ENCODE results near the gene RBM25. TPM values are rescaled to one million over a fixed set of nuclear protein-coding genes. Genes with fewer than 3 reads are reported as not detected.
"Not testable (repeated sequence)": the region's sequence is repeated elsewhere in the genome, so short reads cannot be mapped to it uniquely, and the experiment has no call there.

Gene RBM25
- total RNA-seq, 2 experiments from 2014 or later: 89.5 to 95.1 TPM

DNA sequence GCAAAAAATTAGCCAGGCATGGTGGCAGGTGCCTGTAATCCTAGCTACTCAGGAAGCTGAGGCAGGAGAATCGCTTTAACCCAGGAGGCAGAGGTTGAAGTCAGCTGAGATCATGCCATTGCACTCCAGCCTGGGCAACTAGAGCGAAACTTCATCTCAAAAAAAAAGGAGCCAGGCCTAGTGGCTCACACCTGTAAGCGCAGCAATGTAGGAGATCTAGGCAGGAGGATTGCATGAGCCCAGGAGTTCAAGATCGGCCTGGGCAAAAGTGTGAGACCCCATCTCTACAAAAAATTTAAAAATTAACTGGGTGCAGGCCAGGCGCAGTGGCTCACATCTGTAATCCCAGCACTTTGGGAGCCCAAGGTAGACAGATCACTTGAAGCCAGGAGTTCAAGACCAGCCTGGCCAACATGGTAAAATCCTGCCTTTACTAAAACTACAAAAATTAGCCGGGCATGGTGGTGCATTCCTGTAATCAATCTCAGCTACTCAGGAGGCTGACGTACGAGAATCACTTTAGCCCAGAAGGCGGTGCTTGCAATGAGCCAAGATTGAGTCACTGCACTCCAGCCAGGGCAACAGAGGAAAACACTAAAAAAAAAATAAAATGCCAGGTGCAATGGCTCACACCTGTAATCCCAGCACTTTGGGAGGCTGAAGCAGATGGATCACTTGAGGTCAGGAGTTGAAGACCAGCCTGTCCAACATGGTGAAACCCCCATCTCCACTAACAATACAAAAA, 21.5 kb upstream of the RBM25 start:
- ATAC-seq; H3K9me3 Mint-ChIP-seq (ENCODE audit: insufficient read depth); DNase-seq; CTCF ChIA-PET; H3K27me3 Mint-ChIP-seq (ENCODE audit: low read depth); H3K4me1 Mint-ChIP-seq (ENCODE audit: low read depth); H3K36me3 Mint-ChIP-seq (ENCODE audit: low read depth); H3K4me3 Mint-ChIP-seq; H3K27ac Mint-ChIP-seq; POLR2A ChIA-PET: not testable (repeated sequence)

DNA sequence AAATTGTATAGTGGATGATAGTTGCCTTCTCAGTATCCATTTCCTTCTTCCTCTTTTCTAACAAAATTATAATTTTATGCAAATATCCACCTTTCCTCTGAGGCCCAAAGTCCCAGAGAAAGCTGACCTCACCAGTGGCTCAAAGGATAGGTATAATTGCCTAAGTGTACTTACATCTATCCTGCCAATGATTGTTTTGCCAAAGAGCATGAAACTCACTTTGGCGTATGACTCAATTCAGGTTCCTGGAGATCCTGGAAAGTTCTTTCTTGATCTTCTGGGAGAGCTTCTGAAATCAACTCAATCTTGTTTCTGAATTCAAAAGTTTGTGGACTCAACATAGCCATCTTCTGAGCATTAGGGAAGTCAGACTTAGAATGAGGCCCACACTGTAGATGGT, 10.5 kb upstream of the RBM25 start:
- DNase-seq: no peak
- no peak overlapping the region for H3K4me3 Mint-ChIP-seq
- H3K9me3 Mint-ChIP-seq (ENCODE audit: insufficient read depth): no peaks in the 10 kb centered on the region
- CTCF ChIA-PET: no interaction called here
- no peaks in the 10 kb centered on the region for H3K36me3 Mint-ChIP-seq (ENCODE audit: low read depth)
- H3K27me3 Mint-ChIP-seq (ENCODE audit: low read depth): no peaks in the 10 kb centered on the region
- POLR2A ChIA-PET: interaction anchor here (1.1 kb wide), 1 partner anchor 11 kb away, joined by 4 read pairs; the partner anchor contains the start of gene RBM25
- no peaks in the 10 kb centered on the region for H3K4me1 Mint-ChIP-seq (ENCODE audit: low read depth)
- no peak overlapping the region for H3K27ac Mint-ChIP-seq
- ATAC-seq: no peak

DNA sequence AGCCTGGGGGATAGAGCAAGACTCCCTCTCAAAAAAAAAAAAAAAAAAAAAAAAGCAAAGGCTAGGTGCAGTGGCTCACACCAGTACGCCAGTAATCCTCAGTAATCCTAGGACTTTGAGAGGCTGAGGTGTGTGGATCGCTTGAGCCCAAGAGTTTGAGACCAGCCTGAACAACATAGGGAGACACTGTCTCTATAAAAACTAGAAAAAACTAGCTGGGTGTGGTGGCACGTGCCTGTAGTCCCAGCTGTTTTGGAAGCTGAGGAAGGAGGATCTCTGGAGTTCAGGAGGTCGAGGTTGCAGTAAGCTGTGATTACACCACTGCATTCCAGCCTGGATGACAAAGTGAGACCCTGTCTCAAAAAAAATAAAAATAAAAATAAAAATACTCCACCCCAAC, 8.9 kb upstream of the RBM25 start:
- ChIA-PET CTCF (no interaction called here), POLR2A (interaction anchor here (1.0 kb wide), 1 partner anchor 8 kb away, joined by 3 read pairs; the partner anchor contains the start of gene RBM25)
- ATAC-seq: no peak
- no peak for DNase-seq
- Mint-ChIP-seq H3K9me3 (ENCODE audit: insufficient read depth) (no peaks in the 10 kb centered on the region), H3K4me1 (ENCODE audit: low read depth) (no peaks in the 10 kb centered on the region), H3K36me3 (ENCODE audit: low read depth) (no peaks in the 10 kb centered on the region), H3K27me3 (ENCODE audit: low read depth) (no peaks in the 10 kb centered on the region), H3K27ac (no peak overlapping the region), H3K4me3 (no peak overlapping the region)

DNA sequence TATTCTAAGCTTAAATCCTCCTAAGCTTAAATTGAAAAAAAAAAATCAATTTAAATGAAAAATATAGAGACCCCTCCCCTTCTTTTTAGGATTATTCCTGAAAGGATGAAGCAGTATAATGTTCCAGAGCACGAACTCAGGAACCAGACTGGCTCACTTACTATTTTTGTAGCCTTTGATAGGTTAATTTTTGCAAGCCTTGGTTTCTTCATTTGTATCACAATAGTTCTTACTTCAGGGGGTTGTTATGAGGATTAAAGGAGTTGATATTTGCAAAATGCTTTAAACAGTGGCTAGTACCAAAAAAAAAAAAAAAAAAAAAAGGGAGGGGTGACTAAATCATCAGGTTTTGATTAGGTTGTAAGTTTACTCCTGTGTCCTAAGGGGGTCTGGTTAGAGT, 3.1 kb upstream of the RBM25 start:
- peaks cover 8% of the 10 kb centered on the region for H3K36me3 Mint-ChIP-seq (ENCODE audit: low read depth)
- no peak overlapping the region for H3K4me3 Mint-ChIP-seq
- DNase-seq: no peak
- H3K9me3 Mint-ChIP-seq (ENCODE audit: insufficient read depth): no peaks in the 10 kb centered on the region
- ChIA-PET CTCF (no interaction called here), POLR2A (no interaction called here)
- no peak overlapping the region for H3K27ac Mint-ChIP-seq
- peaks cover 3% of the 10 kb centered on the region for H3K27me3 Mint-ChIP-seq (ENCODE audit: low read depth)
- peaks cover 15% of the 10 kb centered on the region for H3K4me1 Mint-ChIP-seq (ENCODE audit: low read depth)
- ATAC-seq: no peak

DNA sequence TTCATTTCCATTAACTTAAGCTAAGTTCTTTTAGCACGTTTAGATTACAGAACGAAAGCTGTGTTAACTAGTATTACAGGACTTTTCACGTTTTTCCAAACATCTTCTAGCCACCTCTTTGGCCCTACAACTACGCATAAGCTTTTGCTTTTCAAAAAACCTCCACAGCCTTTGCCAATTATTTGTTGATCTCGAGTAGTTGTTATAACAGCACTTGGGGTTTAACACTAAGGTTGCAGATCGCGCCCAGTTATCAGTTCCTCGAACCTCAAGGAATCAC, 450 bp upstream of the RBM25 start:
- CTCF ChIA-PET: interaction anchor here (0.8 to 2.1 kb wide), 4 partner anchors 30 to 544 kb away, joined by 3 to 10 read pairs (median 3); no protein-coding TSS in a partner anchor

DNA sequence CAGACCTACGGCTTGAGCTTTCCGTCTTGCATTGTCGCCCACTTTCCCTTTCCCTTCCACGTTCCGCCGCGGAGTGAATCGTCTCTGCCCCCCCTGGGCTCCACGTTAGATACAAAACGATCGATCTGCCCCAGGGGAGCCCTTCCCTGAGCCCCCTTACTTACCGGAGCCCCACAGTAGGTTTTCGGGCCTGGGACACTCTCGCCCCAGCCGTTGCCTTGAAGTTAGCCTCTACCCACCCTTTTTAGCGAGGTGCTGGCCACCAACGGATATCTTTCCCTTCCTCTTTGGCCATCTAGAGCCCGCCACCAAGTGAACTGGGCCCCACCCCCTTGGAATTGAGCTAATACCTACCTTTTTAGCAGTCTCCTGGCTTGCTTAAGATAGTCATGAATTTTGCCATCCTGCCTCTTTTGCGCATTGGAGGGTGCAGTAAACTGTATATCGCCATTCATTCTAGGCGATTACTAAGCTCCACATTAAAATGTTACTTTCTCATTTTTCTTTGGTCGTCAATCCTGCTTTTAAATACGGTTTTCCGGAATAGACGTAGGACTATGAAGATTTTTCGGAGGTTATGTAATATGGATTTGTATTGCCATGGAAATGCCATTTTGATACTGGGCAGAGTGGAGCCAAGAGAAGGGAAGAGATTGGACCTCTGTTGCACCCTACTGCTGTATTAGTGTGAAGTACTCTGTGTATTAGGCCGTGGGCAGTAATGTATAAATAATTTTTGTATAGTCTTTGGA, 764 bp downstream of the RBM25 start:
- DNase-seq (no peak), ATAC-seq (no peak)
- CTCF ChIA-PET: interaction anchor here (1.0 to 2.1 kb wide), 5 partner anchors 14 to 545 kb away, joined by 3 to 10 read pairs (median 3); partner anchors contain the start of gene ZFYVE1
- no peaks in the 10 kb centered on the region for H3K9me3 Mint-ChIP-seq (ENCODE audit: insufficient read depth)
- peaks cover 45% of the 10 kb centered on the region for H3K4me1 Mint-ChIP-seq (ENCODE audit: low read depth)
- POLR2A ChIA-PET: interaction anchor here (0.6 to 2.2 kb wide), 23 partner anchors 10 to 1889 kb away, joined by 3 to 13 read pairs (median 5); partner anchors contain the start of genes ACOT2, DCAF4, NUMB and PSEN1
- no peak overlapping the region for H3K27ac Mint-ChIP-seq
- peaks cover 32% of the 10 kb centered on the region for H3K36me3 Mint-ChIP-seq (ENCODE audit: low read depth)
- H3K4me3 Mint-ChIP-seq: no peak overlapping the region
- peaks cover 3% of the 10 kb centered on the region for H3K27me3 Mint-ChIP-seq (ENCODE audit: low read depth)

More for the DNA sequence above, 450 bp upstream of the RBM25 start:
- H3K27me3 Mint-ChIP-seq (ENCODE audit: low read depth): peaks cover 3% of the 10 kb centered on the region
- H3K4me1 Mint-ChIP-seq (ENCODE audit: low read depth): peaks cover 38% of the 10 kb centered on the region
- DNase-seq: no peak
- H3K27ac Mint-ChIP-seq: no peak overlapping the region
- H3K36me3 Mint-ChIP-seq (ENCODE audit: low read depth): peaks cover 26% of the 10 kb centered on the region
- H3K9me3 Mint-ChIP-seq (ENCODE audit: insufficient read depth): no peaks in the 10 kb centered on the region
- POLR2A ChIA-PET: interaction anchor here (0.7 to 2.2 kb wide), 20 partner anchors 8 to 696 kb away, joined by 3 to 13 read pairs (median 4); partner anchors contain the start of genes ACOT2, DCAF4, NUMB and PSEN1
- H3K4me3 Mint-ChIP-seq: no peak overlapping the region
- no peak for ATAC-seq

DNA sequence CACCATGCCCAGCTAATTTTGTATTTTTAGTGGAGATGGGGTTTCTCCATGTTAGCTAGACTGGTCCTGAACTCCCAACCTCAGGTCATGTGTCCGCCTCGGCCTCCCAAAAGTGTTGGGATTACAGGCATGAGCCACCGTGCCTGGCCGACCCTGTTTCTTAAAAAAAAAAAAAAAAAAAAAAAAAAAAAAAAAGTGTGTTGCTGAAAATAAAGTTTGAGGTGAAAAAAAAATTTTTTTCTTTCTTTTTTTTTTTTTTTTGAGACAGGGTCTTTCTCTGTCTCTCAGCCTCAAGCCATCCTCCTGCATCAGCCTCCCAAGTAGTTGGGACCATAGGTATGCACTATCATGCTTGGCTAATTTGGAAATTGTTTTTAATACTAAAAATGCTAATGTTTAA, 11.3 kb downstream of the RBM25 start:
- no peaks in the 10 kb centered on the region for H3K9me3 Mint-ChIP-seq (ENCODE audit: insufficient read depth)
- H3K27ac Mint-ChIP-seq: no peak overlapping the region
- POLR2A ChIA-PET: interaction anchor here (1.7 kb wide), 1 partner anchor 11 kb away, joined by 8 read pairs; the partner anchor contains the start of gene RBM25
- no peaks in the 10 kb centered on the region for H3K27me3 Mint-ChIP-seq (ENCODE audit: low read depth)
- ATAC-seq: no peak
- DNase-seq: no peak
- H3K4me1 Mint-ChIP-seq (ENCODE audit: low read depth): peaks cover 5% of the 10 kb centered on the region
- H3K36me3 Mint-ChIP-seq (ENCODE audit: low read depth): peaks cover 35% of the 10 kb centered on the region
- CTCF ChIA-PET: interaction anchor here (0.7 kb wide), 1 partner anchor 500 kb away, joined by 3 read pairs; the partner anchor contains the start of gene ACOT2
- no peak overlapping the region for H3K4me3 Mint-ChIP-seq

DNA sequence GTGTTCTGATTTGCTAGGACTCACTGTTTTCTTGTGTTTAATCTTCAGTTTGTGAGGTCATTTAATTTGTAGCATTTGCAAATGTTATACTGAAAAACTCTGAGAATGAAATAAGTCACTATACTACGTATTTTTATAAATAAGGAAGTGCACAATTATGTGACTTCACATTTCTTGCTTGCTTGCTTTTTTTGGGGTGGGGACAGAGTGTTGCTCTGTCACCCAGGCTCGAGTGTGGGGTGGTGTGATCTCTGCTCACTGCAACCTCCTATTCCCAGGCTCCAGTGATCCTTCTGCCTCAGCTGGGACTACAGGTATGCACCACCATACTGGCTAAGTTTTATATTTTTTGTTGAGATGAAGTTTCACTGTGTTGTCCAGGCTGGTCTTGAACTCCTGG, 32.7 kb downstream of the RBM25 start:
- POLR2A ChIA-PET: interaction anchor here (0.6 kb wide), 1 partner anchor 478 kb away, joined by 3 read pairs; the partner anchor contains the start of gene ACOT2
- DNase-seq (no peak), ATAC-seq (no peak)
- Mint-ChIP-seq H3K4me3 (no peak overlapping the region), H3K4me1 (ENCODE audit: low read depth) (no peaks in the 10 kb centered on the region), H3K36me3 (ENCODE audit: low read depth) (peaks cover 61% of the 10 kb centered on the region), H3K9me3 (ENCODE audit: insufficient read depth) (no peaks in the 10 kb centered on the region), H3K27me3 (ENCODE audit: low read depth) (no peaks in the 10 kb centered on the region), H3K27ac (no peak overlapping the region)
- CTCF ChIA-PET: interaction anchor here (1.9 kb wide), 1 partner anchor 11 kb away, joined by 6 read pairs; no protein-coding TSS in a partner anchor

DNA sequence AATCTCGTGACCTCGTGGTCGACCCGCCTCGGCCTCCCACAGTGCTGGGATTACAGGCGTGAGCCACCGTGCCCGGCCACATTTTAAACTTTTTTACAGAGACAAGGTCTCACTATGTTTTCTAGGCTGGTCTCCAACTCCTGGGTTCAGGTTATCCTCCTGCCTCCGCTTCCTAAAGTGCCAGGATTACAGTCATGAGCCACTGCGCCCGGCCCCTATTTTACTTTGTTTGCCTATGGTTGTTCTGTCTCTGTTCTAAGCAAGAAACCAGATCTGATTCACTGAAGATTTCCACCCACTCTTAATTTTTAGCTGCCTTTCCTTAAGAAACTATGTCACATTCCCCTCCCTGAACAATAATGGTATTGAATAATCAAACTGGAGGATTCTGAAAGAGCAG, 39.1 kb downstream of the RBM25 start:
- ChIA-PET POLR2A (no interaction called here), CTCF (interaction anchor here (1.2 kb wide), 1 partner anchor 12 kb away, joined by 3 read pairs; no protein-coding TSS in a partner anchor)
- Mint-ChIP-seq H3K9me3 (ENCODE audit: insufficient read depth) (no peaks in the 10 kb centered on the region), H3K27me3 (ENCODE audit: low read depth) (no peaks in the 10 kb centered on the region), H3K36me3 (ENCODE audit: low read depth) (peaks cover 54% of the 10 kb centered on the region), H3K27ac (peak overlapping the region; percentile 28), H3K4me3 (no peak overlapping the region), H3K4me1 (ENCODE audit: low read depth) (no peaks in the 10 kb centered on the region)
- ATAC-seq (no peak), DNase-seq (no peak)

DNA sequence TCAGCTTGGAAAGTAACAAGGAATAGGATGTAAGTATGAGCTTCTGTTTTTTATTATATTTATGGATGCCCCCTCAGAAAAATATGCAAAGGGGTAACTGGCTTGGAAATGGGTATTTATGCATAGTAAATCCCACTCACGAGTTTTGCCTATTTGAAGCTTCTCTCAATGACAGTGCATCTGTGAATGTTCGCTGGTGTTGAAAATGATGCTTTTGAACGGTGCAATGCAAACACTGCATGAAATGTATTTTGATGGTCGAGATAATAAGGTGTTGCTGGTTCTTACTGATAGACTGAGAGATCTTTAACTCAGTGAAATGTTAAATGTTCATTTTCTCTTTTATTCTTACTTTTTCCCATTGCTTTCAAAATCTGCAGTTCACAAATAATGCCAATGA, 42.0 kb downstream of the RBM25 start:
- Mint-ChIP-seq H3K4me3 (no peak overlapping the region), H3K27me3 (ENCODE audit: low read depth) (no peaks in the 10 kb centered on the region), H3K27ac (no peak overlapping the region), H3K4me1 (ENCODE audit: low read depth) (no peaks in the 10 kb centered on the region), H3K9me3 (ENCODE audit: insufficient read depth) (no peaks in the 10 kb centered on the region), H3K36me3 (ENCODE audit: low read depth) (peaks cover 64% of the 10 kb centered on the region)
- DNase-seq (no peak), ATAC-seq (no peak)
- CTCF ChIA-PET: interaction anchor here (1.5 kb wide), 1 partner anchor 36 kb away, joined by 4 read pairs; the partner anchor contains the start of gene PSEN1
- POLR2A ChIA-PET: interaction anchor here (0.6 kb wide), 1 partner anchor 22 kb away, joined by 3 read pairs; no protein-coding TSS in a partner anchor

DNA sequence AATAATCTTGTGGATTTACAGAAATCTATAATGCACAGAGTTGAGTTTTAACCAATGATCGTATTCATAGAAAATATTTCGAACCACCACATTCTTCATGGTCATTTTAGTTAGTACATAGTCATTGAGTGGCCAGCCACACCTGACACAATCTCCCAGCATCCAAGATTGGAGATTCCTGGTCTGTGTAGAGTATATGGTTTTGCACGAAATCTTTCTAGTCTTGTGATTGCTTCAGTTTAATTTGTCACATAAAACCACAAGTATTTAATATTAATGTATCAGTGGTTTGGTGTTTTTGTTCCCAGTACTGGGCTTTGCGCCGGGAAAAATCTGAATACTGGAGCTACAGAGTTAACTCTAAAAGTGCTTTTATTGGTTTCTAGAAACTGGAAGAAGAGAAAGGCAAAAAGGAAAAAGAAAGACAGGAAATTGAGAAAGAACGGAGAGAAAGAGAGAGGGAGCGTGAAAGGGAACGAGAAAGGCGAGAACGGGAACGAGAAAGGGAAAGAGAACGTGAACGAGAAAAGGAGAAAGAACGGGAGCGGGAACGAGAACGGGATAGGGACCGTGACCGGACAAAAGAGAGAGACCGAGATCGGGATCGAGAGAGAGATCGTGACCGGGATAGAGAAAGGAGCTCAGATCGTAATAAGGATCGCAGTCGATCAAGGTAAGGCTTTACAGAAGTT, 44.6 kb downstream of the RBM25 start:
- no peaks in the 10 kb centered on the region for H3K4me1 Mint-ChIP-seq (ENCODE audit: low read depth)
- H3K4me3 Mint-ChIP-seq: no peak overlapping the region
- DNase-seq: no peak
- ChIA-PET POLR2A (interaction anchor here (1.0 kb wide), 1 partner anchor 45 kb away, joined by 4 read pairs; the partner anchor contains the start of gene RBM25), CTCF (interaction anchor here (1.8 kb wide), 1 partner anchor 13 kb away, joined by 6 read pairs; no protein-coding TSS in a partner anchor)
- H3K27me3 Mint-ChIP-seq (ENCODE audit: low read depth): no peaks in the 10 kb centered on the region
- no peak for ATAC-seq
- H3K36me3 Mint-ChIP-seq (ENCODE audit: low read depth): peaks cover 62% of the 10 kb centered on the region
- no peaks in the 10 kb centered on the region for H3K9me3 Mint-ChIP-seq (ENCODE audit: insufficient read depth)
- no peak overlapping the region for H3K27ac Mint-ChIP-seq

All from activated CD8-positive, alpha-beta T cell treated with anti-CD3 and anti-CD28 coated beads, Interleukin-2, amount 10 ng/mL, durations not matched to agents 7 days and 5 days (primary cell).